GM21528 (cell line): Measurements from ENCODE around the gene IGF2BP1.
"Not testable (repeated sequence)": the region's sequence is repeated elsewhere in the genome, so short reads cannot be mapped to it uniquely, and the experiment has no call there.

Experiments
- ATAC-seq: cut with Tn5 transposase; IDR thresholded peaks from one replicate; pipeline ENCODE4 v1.9.1; 2021; ENCODE audit warnings: mild to moderate bottlenecking, moderate library complexity; ENCODE audit not compliant: unreplicated experiment, low FRiP score

The IGF2BP1 gene

GRCh38 chr17:49016775-49017463 is 19.7 kb downstream of the IGF2BP1 start:
- no peak for ATAC-seq

DNA sequence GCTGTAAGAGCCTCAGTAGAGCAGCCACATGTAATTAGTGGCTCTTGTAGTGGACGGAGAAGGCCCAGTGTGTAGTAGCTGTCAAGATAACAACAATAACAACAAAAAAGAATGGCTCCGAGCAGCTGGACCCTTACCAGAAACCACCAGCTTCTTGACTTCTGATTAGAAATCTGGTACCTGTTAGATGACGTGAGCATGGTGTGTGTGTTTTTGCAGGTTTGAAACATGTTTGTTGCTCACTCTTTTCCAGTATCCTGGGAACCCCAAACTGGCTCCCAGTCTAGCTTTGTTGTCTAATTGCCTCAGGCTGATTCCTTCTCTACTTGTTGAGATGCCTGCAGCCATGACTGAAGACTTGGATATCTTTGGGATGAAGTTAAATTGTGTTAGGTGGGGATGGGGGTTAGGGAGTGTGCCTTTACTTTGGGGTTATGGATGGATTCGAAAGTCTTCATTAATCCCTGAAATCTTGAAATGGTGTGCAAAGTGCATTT is 21.0 kb downstream of the IGF2BP1 start:
- no peak for ATAC-seq

GRCh38 chr17:49018748-49019147 is 21.6 kb downstream of the IGF2BP1 start:
- no peak for ATAC-seq

GRCh38 chr17:49020609-49021008 is 23.4 kb downstream of the IGF2BP1 start:
- ATAC-seq = no peak

GRCh38 chr17:49021095-49021767 is 24.0 kb downstream of the IGF2BP1 start:
- no peak for ATAC-seq

DNA sequence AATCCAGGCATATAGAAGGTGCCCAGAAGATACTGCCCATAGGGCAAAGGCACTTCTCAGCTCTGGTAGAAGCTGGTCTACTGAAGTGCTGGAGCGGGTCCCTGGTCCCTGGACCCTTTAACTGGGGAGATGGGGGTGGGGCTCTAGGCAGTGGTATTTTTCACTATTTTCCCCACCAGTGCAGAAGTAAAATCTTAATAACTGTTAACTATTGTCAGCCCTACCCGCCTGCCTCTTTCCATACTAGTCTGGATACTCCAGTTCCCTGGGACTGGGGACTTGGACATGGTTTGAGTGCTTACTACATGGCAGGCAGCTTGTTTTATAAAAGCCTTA is 24.6 kb downstream of the IGF2BP1 start:
- no peak for ATAC-seq

GRCh38 chr17:49022391-49022941 is 25.3 kb downstream of the IGF2BP1 start:
- no peak for ATAC-seq

GRCh38 chr17:49024523-49024922 is 27.3 kb downstream of the IGF2BP1 start:
- no peak for ATAC-seq

GRCh38 chr17:49026447-49026846 is 29.3 kb downstream of the IGF2BP1 start:
- ATAC-seq = not testable (repeated sequence)

- no peak for ATAC-seq
These were observed 31.1 kb downstream of the IGF2BP1 start for GRCh38 chr17:49028271-49028670.

GRCh38 chr17:49029801-49030200 is 32.6 kb downstream of the IGF2BP1 start:
- no peak for ATAC-seq

- ATAC-seq = no peak
These were observed 35.1 kb downstream of the IGF2BP1 start for GRCh38 chr17:49031965-49032928.

- no peak for ATAC-seq
These were observed 38.5 kb downstream of the IGF2BP1 start for GRCh38 chr17:49035470-49036269.

DNA sequence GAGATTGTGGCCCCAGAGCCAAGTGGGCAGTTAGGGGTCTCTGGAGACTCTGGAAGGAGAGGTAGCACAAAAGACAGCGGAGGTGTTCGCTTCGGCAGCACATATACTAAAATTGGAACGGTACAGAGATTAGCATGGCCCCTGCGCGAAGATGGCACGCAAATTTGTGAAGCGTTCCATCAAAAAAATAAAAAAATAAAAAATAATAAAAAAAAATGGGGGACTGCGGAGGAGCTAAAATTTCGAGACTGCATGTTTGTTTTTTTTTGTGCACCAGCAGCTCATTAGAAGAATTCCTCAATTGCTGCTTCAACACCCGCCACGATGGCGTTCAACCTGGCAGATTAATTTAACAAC is 39.1 kb downstream of the IGF2BP1 start:
- ATAC-seq = no peak

- no peak for ATAC-seq
These were observed 41.0 kb downstream of the IGF2BP1 start for GRCh38 chr17:49038138-49038537.

- ATAC-seq = no peak
These were observed 41.4 kb downstream of the IGF2BP1 start for GRCh38 chr17:49038544-49038943.

GRCh38 chr17:49039518-49039917 is 42.3 kb downstream of the IGF2BP1 start:
- not testable (repeated sequence) for ATAC-seq

GRCh38 chr17:49041527-49041926 is 44.3 kb downstream of the IGF2BP1 start:
- ATAC-seq = no peak

GRCh38 chr17:49045376-49045775 is 48.2 kb downstream of the IGF2BP1 start:
- no peak for ATAC-seq

- no peak for ATAC-seq
These were observed 49.7 kb downstream of the IGF2BP1 start for GRCh38 chr17:49046912-49047311.
